ENCODE results near the gene PGM5. TPM values are rescaled to one million over a fixed set of nuclear protein-coding genes. Genes with fewer than 3 reads are reported as not detected.

PGM5 gene
- total RNA-seq, 4 donors from 2014 or later = 573 to 742 (median 607) TPM

- Histone ChIP-seq H3K9me3 (no peaks in the 10 kb centered on the region), H3K27ac (replicated peaks in 1 of 4) (peak overlapping the region; percentile 85 to 89 (median 88)), H3K27me3 (no peaks in the 10 kb centered on the region), H3K4me3 (no peak overlapping the region), H3K4me1 (peaks cover 65 to 89% (median 76%) of the 10 kb centered on the region in 4 donors), H3K36me3 (peaks cover 6 to 43% (median 21%) of the 10 kb centered on the region in 4 donors)
- 73% methylated on average over 1 of the region's 1 CpG for WGBS
- no peak for DNase-seq (ENCODE audit: extremely low spot score)
- no peak for TF ChIP-seq POLR2AphosphoS5 (IDR thresholded peaks at IDR 0.05)
- no peak for TF ChIP-seq POLR2A (IDR thresholded peaks at IDR 0.05; ENCODE audit: low read depth)
- no peak for TF ChIP-seq EP300 (IDR thresholded peaks at IDR 0.05)
- no peak for TF ChIP-seq CTCF (IDR thresholded peaks at IDR 0.05)
- intact Hi-C loops (cut with DNase I) = loop anchor here (5.0 kb wide), 1 partner anchor 45 kb away; no protein-coding TSS in a partner anchor
These were observed 141.2 kb downstream of the PGM5 start for GRCh38 chr9:68497629-68498028.

GRCh38 chr9:68498816-68499215 lies 142.4 kb downstream of the PGM5 start:
- no peak for DNase-seq (ENCODE audit: extremely low spot score)
- H3K27me3 ChIP-seq = no peaks in the 10 kb centered on the region
- H3K9me3 ChIP-seq = no peaks in the 10 kb centered on the region
- H3K4me3 ChIP-seq = no peak overlapping the region
- peak overlapping the region; percentile 85 to 89 (median 88) for H3K27ac ChIP-seq (replicated peaks in 1 of 4)
- peaks cover 10 to 55% (median 24%) of the 10 kb centered on the region in 4 donors for H3K36me3 ChIP-seq
- peaks cover 61 to 78% (median 66%) of the 10 kb centered on the region in 4 donors for H3K4me1 ChIP-seq
- intact Hi-C loops (cut with DNase I) = loop anchor here (5.0 kb wide), 1 partner anchor 47 kb away; no protein-coding TSS in a partner anchor
- TF ChIP-seq POLR2A (IDR thresholded peaks at IDR 0.05; ENCODE audit: low read depth) (no peak), CTCF (IDR thresholded peaks at IDR 0.05) (no peak), POLR2AphosphoS5 (IDR thresholded peaks at IDR 0.05) (no peak), EP300 (IDR thresholded peaks at IDR 0.05) (no peak)
- WGBS = 78% methylated on average over 2 of the region's 2 CpGs

- Histone ChIP-seq H3K4me1 (peaks cover 54 to 66% (median 58%) of the 10 kb centered on the region in 4 donors), H3K27ac (replicated peaks in 1 of 4) (peak overlapping the region; percentile 85 to 89 (median 88)), H3K9me3 (no peaks in the 10 kb centered on the region), H3K36me3 (peaks cover 10 to 68% (median 30%) of the 10 kb centered on the region in 4 donors), H3K4me3 (no peak overlapping the region), H3K27me3 (no peaks in the 10 kb centered on the region)
- intact Hi-C loops (cut with DNase I) = no loop called here
- TF ChIP-seq POLR2AphosphoS5 (IDR thresholded peaks at IDR 0.05) (peak in 1 of 2 donors; percentile 48), EP300 (IDR thresholded peaks at IDR 0.05) (no peak)
- no peak for DNase-seq (ENCODE audit: extremely low spot score)
- 50% methylated on average over 9 of the region's 9 CpGs for WGBS
These were observed 144.3 kb downstream of the PGM5 start for GRCh38 chr9:68500457-68501381.

- intact Hi-C loops (cut with DNase I) = no loop called here
- WGBS = 64% methylated on average over 4 of the region's 4 CpGs
- H3K27me3 ChIP-seq = no peaks in the 10 kb centered on the region
- DNase-seq (ENCODE audit: extremely low spot score) = no peak
- TF ChIP-seq POLR2AphosphoS5 (IDR thresholded peaks at IDR 0.05) = no peak
- TF ChIP-seq EP300 (IDR thresholded peaks at IDR 0.05) = no peak
- no peak for TF ChIP-seq POLR2A (IDR thresholded peaks at IDR 0.05; ENCODE audit: low read depth)
- TF ChIP-seq CTCF (IDR thresholded peaks at IDR 0.05) = no peak
- H3K9me3 ChIP-seq = no peaks in the 10 kb centered on the region
- H3K36me3 ChIP-seq = peaks cover 10 to 68% (median 30%) of the 10 kb centered on the region in 4 donors
- peaks cover 57 to 66% (median 61%) of the 10 kb centered on the region in 4 donors for H3K4me1 ChIP-seq
- H3K4me3 ChIP-seq = no peak overlapping the region
- peak overlapping the region; percentile 85 to 89 (median 88) for H3K27ac ChIP-seq (replicated peaks in 1 of 4)
These were observed 145.9 kb downstream of the PGM5 start for GRCh38 chr9:68502279-68502678.
